ENCODE results near the gene ATP9B.

DNA sequence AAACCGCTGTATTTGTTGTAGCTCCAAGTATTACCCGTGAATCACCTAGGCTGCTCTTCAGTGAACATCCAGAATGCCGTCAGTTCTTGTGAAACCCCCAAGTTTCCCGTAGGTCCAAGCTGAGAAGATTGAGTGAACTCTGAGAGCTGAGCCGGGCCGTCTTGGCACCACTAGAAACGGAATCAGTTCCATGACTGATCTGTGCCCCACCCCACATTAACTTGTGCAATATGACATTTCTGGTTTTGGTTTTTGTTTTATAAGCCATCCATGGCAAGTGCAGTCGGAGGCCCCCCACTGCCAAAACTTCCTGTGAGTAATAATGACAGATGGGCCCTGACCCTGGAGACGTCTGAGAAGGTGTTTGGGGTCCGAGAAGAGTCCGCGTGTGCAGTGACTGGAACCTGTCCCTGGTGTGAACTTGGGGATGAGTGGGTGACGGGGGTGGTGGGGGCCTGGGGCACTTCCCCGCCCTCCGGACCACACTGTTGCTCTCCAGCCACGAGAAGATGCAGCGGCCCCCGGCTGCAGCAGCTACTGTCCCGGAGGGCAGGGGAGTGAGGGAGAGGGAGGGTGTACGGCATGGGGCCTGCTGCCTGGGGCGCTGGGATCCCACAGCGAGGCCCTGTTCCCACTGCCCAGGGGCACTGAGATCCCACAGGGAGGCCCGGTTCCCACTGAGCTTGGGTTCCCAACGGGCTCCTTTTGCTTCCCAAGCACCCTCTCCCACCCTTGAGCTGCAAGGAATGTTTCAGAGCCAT, 353.0 kb downstream of the ATP9B start:
- TF ChIP-seq, protein P1, sequence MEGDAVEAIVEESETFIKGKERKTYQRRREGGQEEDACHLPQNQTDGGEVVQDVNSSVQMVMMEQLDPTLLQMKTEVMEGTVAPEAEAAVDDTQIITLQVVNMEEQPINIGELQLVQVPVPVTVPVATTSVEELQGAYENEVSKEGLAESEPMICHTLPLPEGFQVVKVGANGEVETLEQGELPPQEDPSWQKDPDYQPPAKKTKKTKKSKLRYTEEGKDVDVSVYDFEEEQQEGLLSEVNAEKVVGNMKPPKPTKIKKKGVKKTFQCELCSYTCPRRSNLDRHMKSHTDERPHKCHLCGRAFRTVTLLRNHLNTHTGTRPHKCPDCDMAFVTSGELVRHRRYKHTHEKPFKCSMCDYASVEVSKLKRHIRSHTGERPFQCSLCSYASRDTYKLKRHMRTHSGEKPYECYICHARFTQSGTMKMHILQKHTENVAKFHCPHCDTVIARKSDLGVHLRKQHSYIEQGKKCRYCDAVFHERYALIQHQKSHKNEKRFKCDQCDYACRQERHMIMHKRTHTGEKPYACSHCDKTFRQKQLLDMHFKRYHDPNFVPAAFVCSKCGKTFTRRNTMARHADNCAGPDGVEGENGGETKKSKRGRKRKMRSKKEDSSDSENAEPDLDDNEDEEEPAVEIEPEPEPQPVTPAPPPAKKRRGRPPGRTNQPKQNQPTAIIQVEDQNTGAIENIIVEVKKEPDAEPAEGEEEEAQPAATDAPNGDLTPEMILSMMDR (conservative IDR thresholded peaks at IDR 0.05; ENCODE audit: low read depth, low read length) = no peak
- TF ChIP-seq EZH2 (IDR thresholded peaks at IDR 0.05; ENCODE audit: borderline replicate concordance, low read depth, low read length, poor library complexity, severe bottlenecking) = no peak

Measured in A673 (cell line).